ENCODE results near the gene RASAL1.

- TF ChIP-seq ZNF121 (tag by site-specific recombination; IDR thresholded peaks at IDR 0.05) (no peak), CTCF (tag by site-specific recombination; IDR thresholded peaks at IDR 0.05) (no peak), ZFP41 (tag by site-specific recombination; IDR thresholded peaks at IDR 0.05; ENCODE audit: borderline replicate concordance) (no peak), ZNF221 (tag by site-specific recombination; IDR thresholded peaks at IDR 0.05; ENCODE audit: borderline replicate concordance) (no peak), ZNF426 (tag by site-specific recombination; IDR thresholded peaks at IDR 0.05) (no peak), ZNF398 (tag by site-specific recombination; IDR thresholded peaks at IDR 0.05) (no peak), ZSCAN30 (tag by site-specific recombination; IDR thresholded peaks at IDR 0.05) (no peak), ZNF707 (tag by site-specific recombination; IDR thresholded peaks at IDR 0.05) (no peak), ZNF48 (tag by site-specific recombination; IDR thresholded peaks at IDR 0.05) (no peak), ZNF350 (tag by site-specific recombination; IDR thresholded peaks at IDR 0.05) (no peak), ZBTB17 (tag by site-specific recombination; IDR thresholded peaks at IDR 0.05) (no peak), ZNF621 (tag by site-specific recombination; IDR thresholded peaks at IDR 0.05) (no peak)
Measured at GRCh38 chr12:113050795-113051194, 84.8 kb downstream of the RASAL1 start.
